ENCODE results near the gene ZNF474. TPM values are rescaled to one million over a fixed set of nuclear protein-coding genes. Genes with fewer than 3 reads are reported as not detected.

ZNF474 gene
- total RNA-seq, 1 experiment from 2014 or later = 0.36 TPM

GRCh38 chr5:122163121-122164069 lies 34.0 kb downstream of the ZNF474 start:
- intact Hi-C loops (cut with micrococcal nuclease) = no loop called here
- ATAC-seq = peak; percentile 91
- Histone ChIP-seq H4K20me1 (ENCODE audit: low read length) (no peaks in the 10 kb centered on the region), H3K27ac (ENCODE audit: low read length) (peak overlapping the region; percentile 89), H3K9ac (ENCODE audit: low read length) (peak overlapping the region; percentile 49), H3F3A (ENCODE audit: low read length, unreplicated experiment) (no peaks in the 10 kb centered on the region), H3K4me3 (ENCODE audit: low read length) (peak overlapping the region; percentile 40; the same call in 1 of the 2 replicates), H3K79me2 (ENCODE audit: low read length) (no peaks in the 10 kb centered on the region), H3K27me3 (ENCODE audit: low read length) (no peaks in the 10 kb centered on the region), H3K4me1 (ENCODE audit: insufficient read depth, low read length) (peaks cover 31% of the 10 kb centered on the region), H3K36me3 (ENCODE audit: low read depth, low read length) (no peaks in the 10 kb centered on the region), H3K9me3 (ENCODE audit: low read length) (no peaks in the 10 kb centered on the region), H3K4me2 (ENCODE audit: low read length) (peak overlapping the region; percentile 75), H3K9me2 (replicated peaks; ENCODE audit: low read length) (no peaks in the 10 kb centered on the region), H2AFZ (ENCODE audit: low read length) (peak overlapping the region; percentile 30; the same call in 1 of the 2 replicates)
- ChIA-PET POLR2A (ENCODE audit: unreplicated experiment) (interaction anchor here (0.6 kb wide), 1 partner anchor 87 kb away, joined by 4 read pairs; no protein-coding TSS in a partner anchor), CTCF (interaction anchor here (0.5 to 1.3 kb wide), 3 partner anchors 85 to 353 kb away, joined by 3 to 4 read pairs (median 3); partner anchors contain the start of gene LOX)
- no peak for TF ChIP-seq EZH2 (IDR thresholded peaks at IDR 0.05; ENCODE audit: low read length, unreplicated experiment)
- TF ChIP-seq EZH2phosphoT487 (IDR thresholded peaks at IDR 0.05; ENCODE audit: borderline replicate concordance, low read length) = no peak
- TF ChIP-seq CTCF (conservative IDR thresholded peaks at IDR 0.05; ENCODE audit: low read depth, low read length) = no peak
- BruUV-seq (replicated peaks) = no TSS peak
- peak; percentile 71 for DNase-seq

- H3K4me1 ChIP-seq (ENCODE audit: insufficient read depth, low read length) = peaks cover 31% of the 10 kb centered on the region
- peak overlapping the region; percentile 49 for H3K9ac ChIP-seq (ENCODE audit: low read length)
- H2AFZ ChIP-seq (ENCODE audit: low read length) = peak overlapping the region; percentile 30; the same call in 1 of the 2 replicates
- H3F3A ChIP-seq (ENCODE audit: low read length, unreplicated experiment) = no peaks in the 10 kb centered on the region
- no TSS peak for BruUV-seq (replicated peaks)
- DNase-seq = no peak
- no peaks in the 10 kb centered on the region for H3K9me3 ChIP-seq (ENCODE audit: low read length)
- H3K79me2 ChIP-seq (ENCODE audit: low read length) = no peaks in the 10 kb centered on the region
- H4K20me1 ChIP-seq (ENCODE audit: low read length) = no peaks in the 10 kb centered on the region
- no peaks in the 10 kb centered on the region for H3K9me2 ChIP-seq (replicated peaks; ENCODE audit: low read length)
- ChIA-PET POLR2A (ENCODE audit: unreplicated experiment) (interaction anchor here (0.6 kb wide), 1 partner anchor 88 kb away, joined by 4 read pairs; no protein-coding TSS in a partner anchor), CTCF (interaction anchor here (0.9 to 1.3 kb wide), 2 partner anchors 195 to 352 kb away, joined by 3 to 4 read pairs; no protein-coding TSS in a partner anchor)
- intact Hi-C loops (cut with micrococcal nuclease) = no loop called here
- H3K4me2 ChIP-seq (ENCODE audit: low read length) = peak overlapping the region; percentile 75
- no peaks in the 10 kb centered on the region for H3K36me3 ChIP-seq (ENCODE audit: low read depth, low read length)
- TF ChIP-seq EZH2phosphoT487 (IDR thresholded peaks at IDR 0.05; ENCODE audit: borderline replicate concordance, low read length) = no peak
- no peak for TF ChIP-seq CTCF (conservative IDR thresholded peaks at IDR 0.05; ENCODE audit: low read depth, low read length)
- TF ChIP-seq EZH2 (IDR thresholded peaks at IDR 0.05; ENCODE audit: low read length, unreplicated experiment) = no peak
- H3K27ac ChIP-seq (ENCODE audit: low read length) = peak overlapping the region; percentile 89
- ATAC-seq = peak; percentile 42
- peak overlapping the region; percentile 40; the same call in 1 of the 2 replicates for H3K4me3 ChIP-seq (ENCODE audit: low read length)
- H3K27me3 ChIP-seq (ENCODE audit: low read length) = no peaks in the 10 kb centered on the region
Observed at GRCh38 chr5:122164070-122164435, 34.7 kb downstream of the ZNF474 start.

Data from PC-3 (cell line).